ENCODE data around the gene KCNN4. TPM values are rescaled to one million over a fixed set of nuclear protein-coding genes. Genes with fewer than 3 reads are reported as not detected.

KCNN4 gene
- total RNA-seq, 1 experiment from 2014 or later = 29.7 TPM

DNA sequence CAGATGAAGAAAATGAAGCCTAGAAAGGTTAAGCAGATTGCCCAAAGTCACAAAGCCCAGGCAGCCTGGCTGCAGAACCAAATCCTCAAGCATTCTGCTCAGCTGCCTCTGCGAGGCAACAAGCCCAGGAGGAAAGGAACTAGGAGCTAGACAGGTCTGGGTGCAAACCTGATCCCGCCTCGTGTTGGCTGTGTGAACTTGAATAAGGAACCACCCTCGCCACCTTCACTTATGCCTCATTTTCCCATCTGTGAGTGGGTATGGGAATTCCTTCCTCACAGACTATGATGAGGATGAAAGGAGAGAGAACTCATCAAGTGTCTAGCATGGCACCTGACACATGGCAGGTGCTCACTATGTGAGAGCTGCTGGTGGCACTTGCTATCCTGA, 32.6 kb downstream of the KCNN4 start:
- H3K27ac ChIP-seq (ENCODE audit: low read length) = no peak overlapping the region
- intact Hi-C loops (cut with micrococcal nuclease; ENCODE audit: unreplicated experiment) (no loop called here), in situ Hi-C loops (cut with HindIII; ENCODE audit: low pct_unique_long_range_greater_than_20kb, low sequenced_read_pairs) (no loop called here)
- CTCF ChIA-PET = no interaction called here
- ATAC-seq (no peak), DNase-seq (ENCODE audit: low read depth, low spot score) (no peak)
- POLR2A ChIA-PET = no interaction called here
- H3K4me3 ChIP-seq (ENCODE audit: low read depth in 2 of 2, low read length in 2 of 2) = no peak overlapping the region
- no peaks in the 10 kb centered on the region for H3K27me3 ChIP-seq (ENCODE audit: control insufficient read depth, insufficient read depth, low read length)
- H3K9me3 ChIP-seq (ENCODE audit: control insufficient read depth, insufficient read depth, low read depth, low read length) = no peaks in the 10 kb centered on the region
- H3K36me3 ChIP-seq (ENCODE audit: control insufficient read depth, insufficient read depth, low read length) = peaks cover 11% of the 10 kb centered on the region
- no TSS peak for BruUV-seq (replicated peaks)
- TF ChIP-seq, protein P1, sequence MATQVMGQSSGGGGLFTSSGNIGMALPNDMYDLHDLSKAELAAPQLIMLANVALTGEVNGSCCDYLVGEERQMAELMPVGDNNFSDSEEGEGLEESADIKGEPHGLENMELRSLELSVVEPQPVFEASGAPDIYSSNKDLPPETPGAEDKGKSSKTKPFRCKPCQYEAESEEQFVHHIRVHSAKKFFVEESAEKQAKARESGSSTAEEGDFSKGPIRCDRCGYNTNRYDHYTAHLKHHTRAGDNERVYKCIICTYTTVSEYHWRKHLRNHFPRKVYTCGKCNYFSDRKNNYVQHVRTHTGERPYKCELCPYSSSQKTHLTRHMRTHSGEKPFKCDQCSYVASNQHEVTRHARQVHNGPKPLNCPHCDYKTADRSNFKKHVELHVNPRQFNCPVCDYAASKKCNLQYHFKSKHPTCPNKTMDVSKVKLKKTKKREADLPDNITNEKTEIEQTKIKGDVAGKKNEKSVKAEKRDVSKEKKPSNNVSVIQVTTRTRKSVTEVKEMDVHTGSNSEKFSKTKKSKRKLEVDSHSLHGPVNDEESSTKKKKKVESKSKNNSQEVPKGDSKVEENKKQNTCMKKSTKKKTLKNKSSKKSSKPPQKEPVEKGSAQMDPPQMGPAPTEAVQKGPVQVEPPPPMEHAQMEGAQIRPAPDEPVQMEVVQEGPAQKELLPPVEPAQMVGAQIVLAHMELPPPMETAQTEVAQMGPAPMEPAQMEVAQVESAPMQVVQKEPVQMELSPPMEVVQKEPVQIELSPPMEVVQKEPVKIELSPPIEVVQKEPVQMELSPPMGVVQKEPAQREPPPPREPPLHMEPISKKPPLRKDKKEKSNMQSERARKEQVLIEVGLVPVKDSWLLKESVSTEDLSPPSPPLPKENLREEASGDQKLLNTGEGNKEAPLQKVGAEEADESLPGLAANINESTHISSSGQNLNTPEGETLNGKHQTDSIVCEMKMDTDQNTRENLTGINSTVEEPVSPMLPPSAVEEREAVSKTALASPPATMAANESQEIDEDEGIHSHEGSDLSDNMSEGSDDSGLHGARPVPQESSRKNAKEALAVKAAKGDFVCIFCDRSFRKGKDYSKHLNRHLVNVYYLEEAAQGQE (IDR thresholded peaks at IDR 0.05; ENCODE audit: insufficient read depth in 1 of 2, low read depth in 2 of 2, low read length in 1 of 2) = no peak
- TF ChIP-seq POLR2AphosphoS5 (IDR thresholded peaks at IDR 0.05; ENCODE audit: low read depth, low read length) (no peak), TCF7L2 (IDR thresholded peaks at IDR 0.05; ENCODE audit: low read depth, low read length) (no peak), SIN3A (IDR thresholded peaks at IDR 0.05; ENCODE audit: borderline replicate concordance, insufficient read depth, low read depth, low read length) (no peak), CTCF (IDR thresholded peaks at IDR 0.05) (no peak)
- peaks cover 4% of the 10 kb centered on the region for H3K4me1 ChIP-seq (ENCODE audit: control insufficient read depth, insufficient read depth, low read length)

GRCh38 chr19:43747557-43748204, 33.1 kb downstream of the KCNN4 start:
- CTCF ChIA-PET = no interaction called here
- Histone ChIP-seq H3K27ac (ENCODE audit: low read length) (no peak overlapping the region), H3K27me3 (ENCODE audit: control insufficient read depth, insufficient read depth, low read length) (no peaks in the 10 kb centered on the region), H3K4me3 (ENCODE audit: low read depth in 2 of 2, low read length in 2 of 2) (no peak overlapping the region), H3K9me3 (ENCODE audit: control insufficient read depth, insufficient read depth, low read depth, low read length) (no peaks in the 10 kb centered on the region), H3K36me3 (ENCODE audit: control insufficient read depth, insufficient read depth, low read length) (peaks cover 11% of the 10 kb centered on the region), H3K4me1 (ENCODE audit: control insufficient read depth, insufficient read depth, low read length) (no peaks in the 10 kb centered on the region)
- no peak for ATAC-seq
- in situ Hi-C loops (cut with HindIII; ENCODE audit: low pct_unique_long_range_greater_than_20kb, low sequenced_read_pairs) = no loop called here
- DNase-seq (ENCODE audit: low read depth, low spot score) = no peak
- TF ChIP-seq SIN3A (IDR thresholded peaks at IDR 0.05; ENCODE audit: borderline replicate concordance, insufficient read depth, low read depth, low read length) (no peak), POLR2AphosphoS5 (IDR thresholded peaks at IDR 0.05; ENCODE audit: low read depth, low read length) (no peak), TCF7L2 (IDR thresholded peaks at IDR 0.05; ENCODE audit: low read depth, low read length) (no peak), CTCF (IDR thresholded peaks at IDR 0.05) (no peak)
- TF ChIP-seq, protein P1 (IDR thresholded peaks at IDR 0.05; ENCODE audit: insufficient read depth in 1 of 2, low read depth in 2 of 2, low read length in 1 of 2) = no peak
- intact Hi-C loops (cut with micrococcal nuclease; ENCODE audit: unreplicated experiment) = no loop called here
- POLR2A ChIA-PET = no interaction called here
- no TSS peak for BruUV-seq (replicated peaks)
